Coronary artery (tissue), 2 donors: Measurements from ENCODE around the gene PRR20B.
"Not testable (repeated sequence)": the region's sequence is repeated elsewhere in the genome, so short reads cannot be mapped to it uniquely, and the experiment has no call there.

Experiments used
- DNase-seq: peaks from one replicate; pipeline ENCODE4 v3.0.0-alpha.2; 2017; ENCODE audit warnings: low spot score
- H3K27ac ChIP-seq, 2 donors: fragments of 200-600 bp; sonication (generic); one replicate each; pipeline ENCODE4 v1.5.1; 2016 to 2019
- H3K4me3 ChIP-seq: fragments of 200-600 bp; sonication (generic); 2 replicates; pipeline ENCODE4 v1.5.1; 2016; ENCODE audit warnings: mild to moderate bottlenecking, moderate library complexity
- CTCF ChIP-seq: fragments of 200-600 bp; sonication (generic); IDR thresholded peaks from one replicate; pipeline ENCODE4 v1.5.1; 2019; ENCODE audit warnings: antibody characterized with exemption

The PRR20B gene

GRCh38 chr13:57166897-57167296, 19.6 kb downstream of the PRR20B start, which contains the start of gene PRR20E:
TSS of gene PRR20E (plus strand) at chr13:57167197. CDS start at chr13:57167584, 387 bp downstream.
- DNase-seq, H3K27ac ChIP-seq, H3K4me3 ChIP-seq: not testable (repeated sequence)

GRCh38 chr13:57191667-57192066, 44.4 kb downstream of the PRR20B start:
- no peak overlapping the region for H3K4me3 ChIP-seq

More at GRCh38 chr13:57191667-57192066, 44.4 kb downstream of the PRR20B start:
- no peak for TF ChIP-seq CTCF
- no peak for DNase-seq
- H3K27ac ChIP-seq = no peak overlapping the region
